HG02870 (cell line): ENCODE measurements around the gene MINK1.
"Not testable (repeated sequence)": the region's sequence is repeated elsewhere in the genome, so short reads cannot be mapped to it uniquely, and the experiment has no call there.

ENCODE experiments used
- ATAC-seq: cut with Tn5 transposase; IDR thresholded peaks from one replicate; pipeline ENCODE4 v1.9.1; 2021; ENCODE audit warnings: mild to moderate bottlenecking, moderate library complexity; ENCODE audit not compliant: unreplicated experiment

The MINK1 gene

GRCh38 chr17:4896332-4897197, 63.4 kb downstream of the MINK1 start:
- ATAC-seq, result no peak

DNA sequence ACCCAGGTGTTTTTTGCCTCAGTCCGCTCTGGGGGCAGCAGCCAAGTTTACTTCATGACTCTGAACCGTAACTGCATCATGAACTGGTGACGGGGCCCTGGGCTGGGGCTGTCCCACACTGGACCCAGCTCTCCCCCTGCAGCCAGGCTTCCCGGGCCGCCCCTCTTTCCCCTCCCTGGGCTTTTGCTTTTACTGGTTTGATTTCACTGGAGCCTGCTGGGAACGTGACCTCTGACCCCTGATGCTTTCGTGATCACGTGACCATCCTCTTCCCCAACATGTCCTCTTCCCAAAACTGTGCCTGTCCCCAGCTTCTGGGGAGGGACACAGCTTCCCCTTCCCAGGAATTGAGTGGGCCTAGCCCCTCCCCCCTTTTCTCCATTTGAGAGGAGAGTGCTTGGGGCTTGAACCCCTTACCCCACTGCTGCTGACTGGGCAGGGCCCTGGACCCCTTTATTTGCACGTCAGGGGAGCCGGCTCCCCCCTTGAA, 64.1 kb downstream of the MINK1 start:
- no peak for ATAC-seq

DNA sequence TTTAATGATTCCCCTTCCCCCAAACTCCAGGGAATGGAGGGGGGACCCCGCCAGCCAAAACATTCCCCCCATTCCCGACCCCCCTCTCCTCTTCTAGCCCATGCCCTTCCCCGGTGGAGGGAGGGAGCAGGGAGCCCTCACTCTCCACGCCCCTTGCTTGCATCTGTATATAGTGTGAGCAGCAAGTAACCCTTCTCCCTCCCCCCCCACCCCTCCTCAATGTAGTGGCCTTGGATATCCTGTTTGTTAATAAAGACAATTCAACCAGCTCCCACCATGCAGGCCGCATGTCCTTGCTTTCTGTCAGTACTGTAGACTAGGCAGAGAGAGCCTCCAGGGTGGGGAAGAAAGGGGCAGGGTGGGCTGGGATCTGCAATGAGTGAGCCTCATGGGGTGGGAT, 64.6 kb downstream of the MINK1 start:
- ATAC-seq, result no peak

GRCh38 chr17:4898351-4898750, 65.2 kb downstream of the MINK1 start:
- ATAC-seq, result no peak

DNA sequence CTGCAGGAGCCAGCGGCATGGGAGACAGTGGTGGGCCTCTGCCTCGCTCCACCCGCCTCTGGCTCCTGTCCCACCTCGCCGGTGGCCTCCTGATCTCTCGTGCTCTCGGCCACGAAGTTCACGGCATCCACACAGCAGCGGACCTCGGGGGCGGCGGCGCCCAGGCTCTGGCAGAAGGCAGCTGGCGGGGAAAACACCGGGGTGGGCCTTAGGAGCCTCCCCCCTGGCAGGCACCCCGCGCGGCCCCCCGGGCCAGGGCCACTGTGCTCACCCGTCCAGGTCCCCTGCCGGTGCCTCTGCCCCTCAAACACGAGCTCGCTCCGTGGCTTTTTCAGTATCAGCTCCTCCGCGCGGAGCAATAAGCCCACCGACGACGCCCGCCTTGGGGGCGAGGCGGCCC, 65.8 kb downstream of the MINK1 start:
- ATAC-seq, result no peak

- ATAC-seq, result peak; percentile 41
These were observed 66.4 kb downstream of the MINK1 start, which contains the start of gene C17orf107 for GRCh38 chr17:4899341-4900230. Gene C17orf107, plus strand, starts transcription at chr17:4899536. Its CDS starts 227 bp downstream, at chr17:4899763.

- ATAC-seq, result no peak
These were observed 67.3 kb downstream of the MINK1 start for GRCh38 chr17:4900231-4901107.

GRCh38 chr17:4901108-4901647, 68.0 kb downstream of the MINK1 start:
- no peak for ATAC-seq

- ATAC-seq, result no peak
These were observed 68.7 kb downstream of the MINK1 start for GRCh38 chr17:4901648-4902344.

DNA sequence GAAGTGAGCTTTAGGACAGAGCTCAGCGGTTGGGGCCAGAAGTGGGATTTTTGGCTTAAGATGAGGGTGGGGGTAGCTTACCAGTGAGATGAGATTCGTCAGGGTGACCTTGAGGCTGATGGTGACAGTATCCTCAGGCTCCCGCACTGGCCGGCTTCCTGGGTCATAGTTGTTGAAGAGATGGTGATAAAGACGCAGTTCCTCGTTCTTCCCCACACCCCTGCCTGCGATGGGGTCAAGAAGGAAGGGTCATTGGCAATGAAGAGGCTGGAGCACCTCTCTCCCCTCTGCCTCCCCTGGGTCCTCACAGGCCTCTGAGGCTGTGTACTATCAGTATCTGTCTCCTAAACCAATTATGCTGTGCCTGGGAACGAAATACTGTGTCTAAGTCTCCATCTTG, 69.4 kb downstream of the MINK1 start:
- ATAC-seq, result no peak

DNA sequence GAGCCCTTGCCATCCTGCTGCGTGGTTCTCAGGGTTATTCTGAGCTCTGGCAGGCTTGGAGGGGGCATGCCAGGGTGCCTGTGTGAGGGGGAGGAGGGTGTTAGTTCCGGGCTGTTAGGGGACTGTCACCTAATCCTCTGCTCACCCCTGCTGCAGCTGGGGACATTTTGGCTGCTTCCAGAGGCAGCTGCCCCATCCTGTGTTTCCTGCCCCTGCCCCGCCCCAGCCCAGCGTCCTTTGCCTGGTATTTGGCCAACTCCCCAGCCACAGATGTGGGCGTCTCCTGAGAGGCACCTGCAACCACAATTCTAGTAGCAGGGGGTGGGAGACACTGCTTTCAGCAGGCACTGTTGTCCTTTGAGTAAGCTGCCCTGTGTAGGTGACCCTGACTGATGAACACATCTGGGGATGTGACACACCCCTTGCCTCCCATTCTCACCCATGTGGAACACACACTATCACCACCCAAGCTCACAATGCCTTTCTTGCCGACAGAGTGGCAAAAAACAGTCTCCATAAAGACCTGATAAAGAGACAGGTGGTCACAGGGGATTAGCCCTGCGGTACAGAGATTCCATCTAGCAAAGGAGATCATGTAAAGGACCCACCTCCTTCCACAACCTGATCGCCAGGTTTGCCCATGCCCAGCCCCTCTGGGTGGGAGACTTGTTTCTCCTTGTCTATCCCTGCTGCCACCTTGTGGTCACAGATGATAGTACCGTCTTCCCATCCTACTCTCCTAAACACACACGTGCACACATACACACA, 70.1 kb downstream of the MINK1 start, which contains the start of gene CHRNE:
Gene CHRNE (minus strand): TSS at position 48 of the 768 bp plus-strand sequence. CDS start 35 bp downstream, at position 13.
- ATAC-seq, result no peak

DNA sequence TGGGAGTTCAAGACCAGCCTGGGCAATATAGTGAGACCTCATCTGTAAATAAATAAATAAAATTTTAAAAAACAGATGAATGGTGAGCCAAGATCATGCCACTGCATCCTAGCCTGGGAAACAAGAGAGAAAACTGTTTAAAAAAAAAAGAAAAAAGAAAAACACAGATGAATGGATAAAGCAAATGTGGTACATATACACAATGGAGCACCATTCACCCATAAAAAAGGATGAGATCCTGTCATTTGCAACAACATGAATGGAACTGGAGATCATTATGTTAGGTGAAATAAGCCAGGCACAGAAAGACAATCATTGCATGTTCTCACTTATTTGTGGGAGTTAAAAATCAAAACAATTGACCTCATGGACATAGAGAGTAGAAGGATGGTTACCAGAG, 73.5 kb downstream of the MINK1 start:
- ATAC-seq, result not testable (repeated sequence)

- no peak for ATAC-seq
These were observed 75.2 kb downstream of the MINK1 start for GRCh38 chr17:4908301-4908700.

- ATAC-seq, result no peak
These were observed 75.8 kb downstream of the MINK1 start for GRCh38 chr17:4908711-4909496.

DNA sequence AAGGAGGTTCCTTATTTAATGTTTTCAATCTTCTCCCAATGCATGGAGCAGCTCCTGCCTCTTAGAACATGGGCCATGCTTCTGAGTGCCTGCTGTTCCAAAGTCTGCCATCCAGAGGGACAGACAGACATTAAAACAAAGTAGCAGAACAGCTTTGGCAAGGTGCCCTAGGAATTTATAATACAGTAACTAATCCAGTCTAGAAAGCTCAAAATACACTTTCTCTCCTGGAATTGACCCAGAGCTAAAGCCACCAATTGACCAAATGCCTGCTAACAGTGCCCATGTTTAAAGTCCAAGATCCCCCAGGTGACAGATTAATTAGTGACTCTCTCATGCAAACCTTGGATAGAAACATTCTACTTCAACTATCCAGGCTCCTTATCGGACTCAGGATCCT, 80.9 kb downstream of the MINK1 start:
- ATAC-seq, result no peak

DNA sequence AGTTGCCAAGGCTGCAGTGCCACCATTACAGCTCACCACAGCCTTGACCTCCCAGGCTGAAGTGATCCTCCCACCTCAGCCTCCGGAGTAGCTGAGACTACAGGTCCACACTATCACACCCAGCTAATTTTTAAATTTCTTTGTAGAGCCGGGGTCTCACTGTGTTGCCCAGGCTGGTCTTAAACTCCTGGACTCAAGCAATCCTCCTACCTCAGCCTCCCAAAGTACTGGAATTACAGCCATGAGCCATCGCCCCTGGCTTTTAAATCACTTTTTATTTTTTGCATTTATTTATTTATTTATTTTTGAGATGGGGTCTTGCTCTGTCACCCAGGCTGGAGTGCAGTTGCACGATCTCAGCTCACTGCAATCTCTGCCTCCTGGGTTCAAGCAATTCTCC, 81.4 kb downstream of the MINK1 start:
- ATAC-seq, result not testable (repeated sequence)

- no peak for ATAC-seq
These were observed 86.4 kb downstream of the MINK1 start for GRCh38 chr17:4919511-4920047.
